Testis (tissue), 3 donors: Measurements from ENCODE around the gene SPAG8. TPM values are rescaled to one million over a fixed set of nuclear protein-coding genes. Genes with fewer than 3 reads are reported as not detected.

ENCODE experiments used
- DNase-seq: peaks from one replicate; pipeline ENCODE4 v3.0.0-alpha.2; 2019
- H3K27ac ChIP-seq, 2 donors: fragments of 200-600 bp; sonication (generic); one replicate each; pipeline ENCODE4 v1.5.1; 2019
- H3K27me3 ChIP-seq: fragments of 200-600 bp; sonication (generic); one replicate; pipeline ENCODE4 v1.5.1; 2019
- H3K36me3 ChIP-seq: fragments of 200-600 bp; sonication (generic); one replicate; pipeline ENCODE4 v1.5.1; 2017; ENCODE audit warnings: low read depth; ENCODE audit errors: missing control alignments
- H3K4me1 ChIP-seq: fragments of 200-600 bp; sonication (generic); one replicate; pipeline ENCODE4 v1.5.1; 2019
- H3K4me3 ChIP-seq, 2 donors: fragments of 200-600 bp; sonication (generic); one replicate each; pipeline ENCODE4 v1.5.1; 2017 to 2019
- H3K9me3 ChIP-seq: fragments of 200-600 bp; sonication (generic); one replicate; pipeline ENCODE4 v1.5.1; 2017
- POLR2A ChIP-seq: fragments of 450-650 bp; IDR thresholded peaks from one replicate; pipeline ENCODE4 v1.6.1; 2017; ENCODE audit warnings: antibody characterized with exemption, mild to moderate bottlenecking, moderate library complexity
- WGBS, 2 donors: methylation state at CpG; one replicate each; pipeline ENCODE4 v1.1.5; 2018; 5-methylcytosine and 5-hydroxymethylcytosine counted together
- intact Hi-C: fragments of 100-400 bp; cut with DNase I; formaldehyde crosslinking; loops from one replicate; pipeline ENCODE4 v1.15.1; 2023; ENCODE audit warnings: low total_unique reads
- polyA plus RNA-seq: library from polyadenylated mRNA; stranded (reverse); fragments of 350-450 nt; fragmentation: Illumina TruSeq; extraction: RNeasy Lipid Tissue Mini Kit (QIAGEN cat#74804); gene quantifications from one replicate; pipeline ENCODE4 v1.2.3, GENCODE V29; 2014; ENCODE audit warnings: low read depth, low replicate concordance; ENCODE audit not compliant: insufficient read depth
- total RNA-seq, 2 donors: library from RNA; depleted of rRNA; stranded (reverse); fragments of >200 nt; gene quantifications; one replicate each; pipeline ENCODE4 v1.2.3, GENCODE V29; 2016
- TF ChIP-seq, protein P1 (sequence below), 3 experiments: fragments of 450-650 bp in 2 of 3; fragments of 200-600 bp in 1 of 3; sonication (generic) in 1 of 3; IDR thresholded peaks; one replicate each; pipeline ENCODE4 v1.5.1; 2016 to 2019; ENCODE audit warnings: antibody characterized with exemption in 3 of 3, mild to moderate bottlenecking in 2 of 3, moderate library complexity in 1 of 3

SPAG8 gene
- total and polyA plus RNA-seq, 3 donors from 2014 or later = 18.9 to 81.5 (median 27.0) TPM

DNA sequence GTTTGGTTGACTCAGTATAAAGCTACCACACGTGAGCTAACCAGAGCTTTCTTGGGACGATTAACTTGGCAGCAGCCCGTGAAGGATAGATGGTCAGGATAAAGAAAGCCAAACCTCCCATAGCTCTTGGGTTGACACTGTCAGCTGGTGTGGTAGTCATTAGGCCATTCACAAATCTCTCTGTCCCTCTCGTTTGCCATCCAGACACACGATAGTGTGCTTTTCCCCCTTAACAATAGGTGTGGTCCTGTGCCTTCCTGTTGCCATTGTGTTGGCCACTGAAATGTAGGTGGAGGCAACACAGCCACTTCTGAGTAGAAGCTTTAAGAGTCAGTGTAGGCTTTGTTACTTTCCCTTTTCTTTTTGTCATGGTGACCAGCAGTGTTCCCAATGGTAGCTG is 46.4 kb upstream of the SPAG8 start:
- Histone ChIP-seq H3K9me3 (no peaks in the 10 kb centered on the region), H3K27me3 (no peaks in the 10 kb centered on the region), H3K36me3 (no peaks in the 10 kb centered on the region), H3K4me1 (no peaks in the 10 kb centered on the region), H3K27ac (no peak overlapping the region), H3K4me3 (no peak overlapping the region)
- 82 to 84% methylated on average over 5 of the region's 5 CpGs for whole genome bisulfite sequencing, 2 donors
- TF ChIP-seq POLR2A = no peak
- TF ChIP-seq, protein P1, sequence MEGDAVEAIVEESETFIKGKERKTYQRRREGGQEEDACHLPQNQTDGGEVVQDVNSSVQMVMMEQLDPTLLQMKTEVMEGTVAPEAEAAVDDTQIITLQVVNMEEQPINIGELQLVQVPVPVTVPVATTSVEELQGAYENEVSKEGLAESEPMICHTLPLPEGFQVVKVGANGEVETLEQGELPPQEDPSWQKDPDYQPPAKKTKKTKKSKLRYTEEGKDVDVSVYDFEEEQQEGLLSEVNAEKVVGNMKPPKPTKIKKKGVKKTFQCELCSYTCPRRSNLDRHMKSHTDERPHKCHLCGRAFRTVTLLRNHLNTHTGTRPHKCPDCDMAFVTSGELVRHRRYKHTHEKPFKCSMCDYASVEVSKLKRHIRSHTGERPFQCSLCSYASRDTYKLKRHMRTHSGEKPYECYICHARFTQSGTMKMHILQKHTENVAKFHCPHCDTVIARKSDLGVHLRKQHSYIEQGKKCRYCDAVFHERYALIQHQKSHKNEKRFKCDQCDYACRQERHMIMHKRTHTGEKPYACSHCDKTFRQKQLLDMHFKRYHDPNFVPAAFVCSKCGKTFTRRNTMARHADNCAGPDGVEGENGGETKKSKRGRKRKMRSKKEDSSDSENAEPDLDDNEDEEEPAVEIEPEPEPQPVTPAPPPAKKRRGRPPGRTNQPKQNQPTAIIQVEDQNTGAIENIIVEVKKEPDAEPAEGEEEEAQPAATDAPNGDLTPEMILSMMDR (IDR thresholded peaks at IDR 0.05) = no peak
- intact Hi-C loops = no loop called here
- DNase-seq = no peak

DNA sequence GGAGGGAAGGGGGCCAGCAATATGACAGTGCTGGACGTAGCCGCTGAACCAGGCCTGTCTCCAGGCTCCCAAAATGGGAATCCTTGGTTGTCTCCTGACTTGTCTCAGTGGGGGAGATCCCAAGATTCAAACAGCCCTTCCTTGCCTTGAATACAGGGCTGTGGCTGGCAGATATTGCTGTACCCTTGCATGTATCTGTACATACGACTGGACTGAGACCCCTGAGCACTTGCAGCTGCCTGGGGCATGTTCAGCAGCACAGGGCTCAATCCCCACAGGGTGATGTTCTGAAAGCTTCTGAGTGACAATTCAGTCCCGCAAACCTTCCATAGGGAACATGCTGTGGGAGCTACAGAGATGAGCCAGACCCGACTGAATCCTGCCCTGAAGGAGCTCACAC is 44.8 kb upstream of the SPAG8 start:
- no peaks in the 10 kb centered on the region for H3K9me3 ChIP-seq
- H3K27ac ChIP-seq = no peak overlapping the region
- no peak overlapping the region for H3K4me3 ChIP-seq
- no peak for DNase-seq
- WGBS, 2 donors = 82 to 94% methylated on average over 4 of the region's 5 CpGs
- TF ChIP-seq, protein P1 (IDR thresholded peaks at IDR 0.05) = no peak
- no peak for TF ChIP-seq POLR2A
- H3K4me1 ChIP-seq = no peaks in the 10 kb centered on the region
- intact Hi-C loops = no loop called here
- H3K27me3 ChIP-seq = no peaks in the 10 kb centered on the region
- no peaks in the 10 kb centered on the region for H3K36me3 ChIP-seq

DNA sequence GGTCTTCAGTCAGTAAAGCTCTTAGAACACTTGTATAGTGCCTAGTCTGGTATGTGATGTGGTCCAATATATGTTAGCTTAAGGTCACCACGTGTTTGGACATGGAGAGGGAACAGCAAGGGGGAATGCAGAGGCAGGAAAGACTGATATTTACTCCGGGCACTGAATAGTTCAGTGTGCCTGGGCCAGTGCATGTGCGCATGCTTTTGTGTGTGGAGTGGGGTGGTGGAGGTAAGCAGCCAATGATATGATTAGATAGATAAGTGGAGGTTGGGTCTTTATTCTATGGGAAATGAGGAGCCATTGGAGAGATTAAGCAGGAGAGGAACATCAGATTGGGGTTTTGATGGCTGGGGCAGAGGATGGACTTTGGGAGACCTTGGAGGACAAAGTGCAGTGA is 44.1 kb upstream of the SPAG8 start:
- no peaks in the 10 kb centered on the region for H3K36me3 ChIP-seq
- TF ChIP-seq, protein P1 (IDR thresholded peaks at IDR 0.05) = no peak
- TF ChIP-seq POLR2A = no peak
- H3K4me3 ChIP-seq = no peak overlapping the region
- DNase-seq = no peak
- H3K27me3 ChIP-seq = no peaks in the 10 kb centered on the region
- no peaks in the 10 kb centered on the region for H3K9me3 ChIP-seq
- intact Hi-C loops = no loop called here
- H3K27ac ChIP-seq = no peak overlapping the region
- WGBS, 2 donors = 79 to 80% methylated on average over 3 of the region's 3 CpGs
- H3K4me1 ChIP-seq = no peaks in the 10 kb centered on the region

DNA sequence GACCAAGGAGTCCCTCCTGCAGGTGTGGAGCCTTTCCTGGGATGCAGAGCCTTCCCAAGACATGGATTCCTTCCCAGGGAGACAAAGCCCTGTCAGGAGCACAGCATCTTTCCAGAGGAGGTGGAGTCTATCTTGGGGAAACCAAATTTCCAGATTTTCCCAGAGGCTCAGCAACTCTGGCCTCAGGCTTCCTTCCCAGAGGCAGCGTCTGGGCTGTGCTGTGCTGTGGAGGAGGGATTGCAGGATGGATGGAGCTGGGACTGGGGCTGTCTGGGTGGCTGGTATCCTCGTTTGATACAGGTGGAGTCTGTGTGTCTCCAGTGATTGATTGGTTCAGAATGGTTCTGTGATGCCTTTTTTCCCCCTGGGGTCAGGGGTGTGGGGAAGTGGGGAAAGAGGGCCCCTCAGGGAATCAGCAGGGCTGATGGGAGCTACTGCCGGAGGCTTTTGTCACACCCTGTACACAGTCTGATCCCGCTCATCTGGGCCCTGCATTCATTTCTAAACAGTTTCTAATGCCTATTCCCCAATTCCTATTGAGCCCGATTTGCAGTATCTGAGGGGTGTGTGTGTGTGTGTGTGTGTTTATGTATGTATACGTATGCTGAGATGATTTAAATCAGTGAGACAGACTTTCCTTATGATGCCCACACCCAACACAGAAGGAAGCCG is 42.2 kb upstream of the SPAG8 start:
- TF ChIP-seq POLR2A = no peak
- TF ChIP-seq, protein P1 (IDR thresholded peaks at IDR 0.05) = no peak
- DNase-seq = no peak
- Histone ChIP-seq H3K4me3 (no peak overlapping the region), H3K27me3 (no peaks in the 10 kb centered on the region), H3K27ac (no peak overlapping the region), H3K4me1 (no peaks in the 10 kb centered on the region), H3K36me3 (no peaks in the 10 kb centered on the region), H3K9me3 (no peaks in the 10 kb centered on the region)
- intact Hi-C loops = no loop called here
- WGBS, 2 donors = 77 to 85% methylated on average over 4 to 7 of the region's 7 CpGs
